Tibial nerve (tissue), 4 donors: ENCODE results near the gene MIEF1. TPM values are rescaled to one million over a fixed set of nuclear protein-coding genes. Genes with fewer than 3 reads are reported as not detected.

Source experiments
- DNase-seq, 2 donors: peaks; one replicate each; pipeline ENCODE4 v3.0.0-alpha.2; 2019; ENCODE audit warnings: low spot score in 2 of 2
- H3K27ac ChIP-seq, 4 donors: fragments of 200-600 bp; sonication (generic) in 3 of 4; one replicate each; pipeline ENCODE4 v1.5.1; 2017 to 2019; ENCODE audit warnings: mild to moderate bottlenecking in 1 of 4
- H3K27me3 ChIP-seq, 2 donors: fragments of 200-600 bp; sonication (generic) in 1 of 2; one replicate each; pipeline versions ENCODE4 v1.5.1 to v1.6.0; 2017 to 2019
- H3K36me3 ChIP-seq, 3 donors: fragments of 200-600 bp; sonication (generic); one replicate each; pipeline ENCODE4 v1.5.1; 2018 to 2019
- H3K4me1 ChIP-seq, 4 donors: fragments of 200-600 bp; sonication (generic) in 3 of 4; one replicate each; pipeline ENCODE4 v1.5.1; 2017 to 2019
- H3K4me3 ChIP-seq, 4 donors: fragments of 200-600 bp; sonication (generic) in 3 of 4; one replicate each; pipeline ENCODE4 v1.5.1; 2017 to 2019; ENCODE audit warnings: mild to moderate bottlenecking in 1 of 4, moderate library complexity in 1 of 4
- H3K9me3 ChIP-seq, 4 donors: fragments of 200-600 bp; sonication (generic) in 3 of 4; one replicate each; pipeline ENCODE4 v1.5.1; 2017 to 2019
- CTCF ChIP-seq, 5 experiments: fragments of 200-600 bp in 3 of 5; fragments of 450-650 bp in 2 of 5; sonication (generic) in 3 of 5; IDR thresholded peaks; one replicate each; pipeline ENCODE4 v1.5.1; 2016 to 2019; ENCODE audit warnings: antibody characterized with exemption in 5 of 5, mild to moderate bottlenecking in 3 of 5, moderate library complexity in 2 of 5
- EP300 ChIP-seq, 2 donors: sonication (generic); formaldehyde crosslinking; IDR thresholded peaks; one replicate each; pipeline ENCODE4 v1.6.1; 2017; ENCODE audit warnings: antibody characterized with exemption in 2 of 2, mild to moderate bottlenecking in 1 of 2
- POLR2A ChIP-seq, 2 donors: fragments of 450-650 bp; IDR thresholded peaks; one replicate each; pipeline ENCODE4 v1.6.1; 2017; ENCODE audit warnings: antibody characterized with exemption in 2 of 2, mild to moderate bottlenecking in 2 of 2, moderate library complexity in 2 of 2
- WGBS, 2 donors: methylation state at CpG; one replicate each; pipeline ENCODE4 v1.1.5; 2018; 5-methylcytosine and 5-hydroxymethylcytosine counted together
- total RNA-seq, 4 donors: library from RNA; depleted of rRNA; stranded (reverse); fragments of >200 nt; gene quantifications; one replicate each; pipeline ENCODE4 v1.1.0, GENCODE V29; 2016

Gene MIEF1
- total RNA-seq, 4 donors from 2014 or later = 18.0 to 38.2 (median 26.9) TPM

DNA sequence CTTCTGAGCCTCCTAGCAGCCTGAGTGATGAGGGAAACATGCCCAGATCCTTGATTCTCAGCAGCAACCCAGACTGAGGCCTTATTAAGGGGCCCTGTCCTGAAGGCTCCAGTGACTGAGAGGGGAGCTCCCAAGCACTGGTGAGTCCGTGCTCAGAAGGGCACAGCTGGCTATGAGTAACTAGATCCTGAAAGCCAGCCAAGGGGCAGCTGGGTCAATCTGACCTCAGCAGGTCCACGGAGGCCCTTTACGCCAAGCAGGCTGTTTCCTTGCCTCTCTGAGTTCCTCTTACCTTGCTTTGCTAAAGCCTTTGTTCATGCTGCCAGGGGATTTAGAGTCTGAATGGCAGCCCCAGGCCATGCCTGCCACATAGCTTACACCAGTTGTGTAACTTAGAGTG, 19.3 kb upstream of the MIEF1 start:
- Histone ChIP-seq H3K4me1 (peaks cover 0 to 43% (median 6%) of the 10 kb centered on the region in 4 donors), H3K27me3 (no peaks in the 10 kb centered on the region), H3K9me3 (no peaks in the 10 kb centered on the region), H3K4me3 (no peak overlapping the region), H3K27ac (peak overlapping the region in 1 of 4 donors; percentile 37), H3K36me3 (peaks cover 0 to 28% (median 0%) of the 10 kb centered on the region in 3 donors)
- TF ChIP-seq EP300 (IDR thresholded peaks at IDR 0.05) (no peak), CTCF (IDR thresholded peaks at IDR 0.05) (no peak), POLR2A (IDR thresholded peaks at IDR 0.05) (no peak)
- 46 to 76% methylated on average over 3 of the region's 3 CpGs for WGBS, 2 donors
- DNase-seq = no peak

DNA sequence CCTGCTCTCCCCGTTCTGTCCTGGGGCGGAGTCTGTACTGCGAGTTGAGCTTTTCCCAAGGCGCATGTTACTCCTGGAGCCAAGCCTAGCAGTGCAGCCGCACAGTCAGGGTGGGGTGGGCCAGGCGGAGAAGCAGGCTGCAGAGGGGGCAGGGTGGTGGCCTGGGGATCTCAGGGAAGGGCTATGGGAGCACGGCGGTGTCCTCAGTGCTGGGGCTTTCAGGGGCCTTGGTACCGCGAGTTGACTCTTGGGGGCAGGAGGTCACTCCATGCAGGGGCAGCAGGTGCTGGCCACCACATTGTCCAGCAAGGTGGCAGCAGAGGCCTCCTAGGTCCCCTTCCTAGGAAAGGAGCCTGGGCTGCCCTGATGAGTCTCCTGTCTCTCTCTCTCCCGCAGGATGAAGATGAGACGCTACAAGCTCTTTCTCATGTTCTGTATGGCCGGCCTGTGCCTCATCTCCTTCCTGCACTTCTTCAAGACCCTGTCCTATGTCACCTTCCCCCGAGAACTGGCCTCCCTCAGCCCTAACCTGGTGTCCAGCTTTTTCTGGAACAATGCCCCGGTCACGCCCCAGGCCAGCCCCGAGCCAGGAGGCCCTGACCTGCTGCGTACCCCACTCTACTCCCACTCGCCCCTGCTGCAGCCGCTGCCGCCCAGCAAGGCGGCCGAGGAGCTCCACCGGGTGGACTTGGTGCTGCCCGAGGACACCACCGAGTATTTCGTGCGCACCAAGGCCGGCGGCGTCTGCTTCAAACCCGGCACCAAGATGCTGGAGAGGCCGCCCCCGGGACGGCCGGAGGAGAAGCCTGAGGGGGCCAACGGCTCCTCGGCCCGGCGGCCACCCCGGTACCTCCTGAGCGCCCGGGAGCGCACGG, 14.9 kb upstream of the MIEF1 start:
- H3K36me3 ChIP-seq = peaks cover 0 to 60% (median 0%) of the 10 kb centered on the region in 3 donors
- no peaks in the 10 kb centered on the region for H3K9me3 ChIP-seq
- WGBS, 2 donors = 73 to 82% methylated on average over 23 to 38 of the region's 45 CpGs
- peaks cover 0 to 44% (median 7%) of the 10 kb centered on the region in 4 donors for H3K4me1 ChIP-seq
- H3K4me3 ChIP-seq = no peak overlapping the region
- peak overlapping the region in 2 of 4 donors; percentile 8 to 64 for H3K27ac ChIP-seq
- DNase-seq = no peak
- TF ChIP-seq POLR2A (IDR thresholded peaks at IDR 0.05) (no peak), CTCF (IDR thresholded peaks at IDR 0.05) (no peak), EP300 (IDR thresholded peaks at IDR 0.05) (no peak)
- H3K27me3 ChIP-seq = no peaks in the 10 kb centered on the region

DNA sequence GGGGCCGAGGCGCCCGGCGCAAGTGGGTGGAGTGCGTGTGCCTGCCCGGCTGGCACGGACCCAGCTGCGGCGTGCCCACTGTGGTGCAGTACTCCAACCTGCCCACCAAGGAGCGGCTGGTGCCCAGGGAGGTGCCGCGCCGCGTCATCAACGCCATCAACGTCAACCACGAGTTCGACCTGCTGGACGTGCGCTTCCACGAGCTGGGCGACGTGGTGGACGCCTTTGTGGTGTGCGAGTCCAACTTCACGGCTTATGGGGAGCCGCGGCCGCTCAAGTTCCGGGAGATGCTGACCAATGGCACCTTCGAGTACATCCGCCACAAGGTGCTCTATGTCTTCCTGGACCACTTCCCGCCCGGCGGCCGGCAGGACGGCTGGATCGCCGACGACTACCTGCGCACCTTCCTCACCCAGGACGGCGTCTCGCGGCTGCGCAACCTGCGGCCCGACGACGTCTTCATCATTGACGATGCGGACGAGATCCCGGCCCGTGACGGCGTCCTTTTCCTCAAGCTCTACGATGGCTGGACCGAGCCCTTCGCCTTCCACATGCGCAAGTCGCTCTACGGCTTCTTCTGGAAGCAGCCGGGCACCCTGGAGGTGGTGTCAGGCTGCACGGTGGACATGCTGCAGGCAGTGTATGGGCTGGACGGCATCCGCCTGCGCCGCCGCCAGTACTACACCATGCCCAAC, 14.1 kb upstream of the MIEF1 start:
- no peak for DNase-seq
- Histone ChIP-seq H3K4me3 (no peak overlapping the region), H3K27ac (no peak overlapping the region), H3K27me3 (no peaks in the 10 kb centered on the region), H3K4me1 (peaks cover 0 to 44% (median 7%) of the 10 kb centered on the region in 4 donors), H3K36me3 (peaks cover 0 to 56% (median 0%) of the 10 kb centered on the region in 3 donors), H3K9me3 (no peaks in the 10 kb centered on the region)
- WGBS, 2 donors = 95 to 98% methylated on average over 54 to 61 of the region's 70 CpGs
- no peak for TF ChIP-seq POLR2A (IDR thresholded peaks at IDR 0.05)
- no peak for TF ChIP-seq CTCF (IDR thresholded peaks at IDR 0.05)
- no peak for TF ChIP-seq EP300 (IDR thresholded peaks at IDR 0.05)

DNA sequence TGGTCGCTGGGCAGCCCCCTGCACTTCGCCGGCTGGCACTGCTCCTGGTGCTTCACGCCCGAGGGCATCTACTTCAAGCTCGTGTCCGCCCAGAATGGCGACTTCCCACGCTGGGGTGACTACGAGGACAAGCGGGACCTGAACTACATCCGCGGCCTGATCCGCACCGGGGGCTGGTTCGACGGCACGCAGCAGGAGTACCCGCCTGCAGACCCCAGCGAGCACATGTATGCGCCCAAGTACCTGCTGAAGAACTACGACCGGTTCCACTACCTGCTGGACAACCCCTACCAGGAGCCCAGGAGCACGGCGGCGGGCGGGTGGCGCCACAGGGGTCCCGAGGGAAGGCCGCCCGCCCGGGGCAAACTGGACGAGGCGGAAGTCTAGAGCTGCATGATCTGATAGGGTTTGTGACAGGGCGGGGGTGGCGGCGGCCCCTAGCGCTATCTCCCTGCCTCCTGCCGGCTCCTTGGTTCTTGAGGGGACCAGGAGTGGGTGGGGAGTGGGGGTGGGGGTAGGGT, 13.5 kb upstream of the MIEF1 start:
- no peaks in the 10 kb centered on the region for H3K27me3 ChIP-seq
- TF ChIP-seq POLR2A (IDR thresholded peaks at IDR 0.05) = no peak
- TF ChIP-seq CTCF (IDR thresholded peaks at IDR 0.05) = no peak
- no peak for TF ChIP-seq EP300 (IDR thresholded peaks at IDR 0.05)
- H3K4me3 ChIP-seq = no peak overlapping the region
- H3K4me1 ChIP-seq = peaks cover 0 to 47% (median 7%) of the 10 kb centered on the region in 4 donors
- H3K9me3 ChIP-seq = no peaks in the 10 kb centered on the region
- H3K27ac ChIP-seq = peak overlapping the region in 2 of 4 donors; percentile 27 to 37
- H3K36me3 ChIP-seq = peaks cover 0 to 51% (median 0%) of the 10 kb centered on the region in 3 donors
- DNase-seq = no peak
- 90 to 91% methylated on average over 28 to 39 of the region's 39 CpGs for WGBS, 2 donors
